Sciatic nerve (tissue), 2 donors: ENCODE measurements around the gene SMARCE1. TPM values are rescaled to one million over a fixed set of nuclear protein-coding genes. Genes with fewer than 3 reads are reported as not detected.

Source experiments
- ATAC-seq: fragments of 200-7000 bp; cut with Tn5 transposase; one replicate; pipeline ENCODE4 v1.9.1; 2020; ENCODE audit warnings: mild to moderate bottlenecking, moderate library complexity
- DNase-seq: peaks from one replicate; pipeline ENCODE4 v3.0.0-alpha.2; 2020; ENCODE audit warnings: low spot score
- intact Hi-C: fragments of 100-400 bp; cut with DNase I; formaldehyde crosslinking; loops from one replicate; pipeline ENCODE4 v1.14.2; 2022
- total RNA-seq: library from RNA; stranded (reverse); fragmentation: NEBNext Ultra II Directional; extraction: Animal tissue kit (Norgen Biotek cat#: 25700); gene quantifications from one replicate; pipeline ENCODE4 v1.2.1, GENCODE V29; 2021
- donor health status: DM: no; HTN: no; CAD: no.
- donor health status: DM: no; HTN: no; CAD: no.

Gene SMARCE1
- total RNA-seq, 1 donor from 2014 or later, result 115 TPM

GRCh38 chr17:40648384-40648968 is 858 bp upstream of the SMARCE1 start:
- DNase-seq, result no peak
- ATAC-seq, result peak; percentile 54
- intact Hi-C loops, result no loop called here

GRCh38 chr17:40646791-40647623 is 611 bp downstream of the SMARCE1 start:
- DNase-seq, result no peak
- no peak for ATAC-seq
- intact Hi-C loops, result no loop called here

- DNase-seq (no peak), ATAC-seq (no peak)
- intact Hi-C loops, result no loop called here
These were observed 1.7 kb downstream of the SMARCE1 start for GRCh38 chr17:40645943-40646342.

GRCh38 chr17:40645291-40645690 is 2.3 kb downstream of the SMARCE1 start:
- ATAC-seq (no peak), DNase-seq (no peak)
- intact Hi-C loops, result no loop called here

GRCh38 chr17:40637931-40638330 is 9.7 kb downstream of the SMARCE1 start:
- intact Hi-C loops, result no loop called here
- DNase-seq (no peak), ATAC-seq (no peak)

GRCh38 chr17:40633871-40634270 is 13.7 kb downstream of the SMARCE1 start:
- intact Hi-C loops, result no loop called here
- no peak for DNase-seq
- ATAC-seq, result no peak

GRCh38 chr17:40632216-40632615 is 15.4 kb downstream of the SMARCE1 start:
- ATAC-seq, result peak; percentile 62

GRCh38 chr17:40629842-40630241 is 17.8 kb downstream of the SMARCE1 start:
- intact Hi-C loops, result no loop called here
- DNase-seq (no peak), ATAC-seq (no peak)

More at GRCh38 chr17:40632216-40632615, 15.4 kb downstream of the SMARCE1 start:
- no peak for DNase-seq
- intact Hi-C loops, result no loop called here

- DNase-seq (no peak), ATAC-seq (no peak)
- intact Hi-C loops, result no loop called here
These were observed 22.3 kb downstream of the SMARCE1 start for GRCh38 chr17:40625311-40625710.

- intact Hi-C loops, result no loop called here
- DNase-seq (no peak), ATAC-seq (no peak)
These were observed 24.0 kb downstream of the SMARCE1 start for GRCh38 chr17:40623419-40624210.

- intact Hi-C loops, result no loop called here
- DNase-seq (no peak), ATAC-seq (no peak)
These were observed 25.1 kb downstream of the SMARCE1 start for GRCh38 chr17:40622509-40622928.

- peak; percentile 64 for ATAC-seq
- intact Hi-C loops, result no loop called here
These were observed 26.0 kb downstream of the SMARCE1 start for GRCh38 chr17:40621578-40621977.

GRCh38 chr17:40621019-40621418 is 26.6 kb downstream of the SMARCE1 start:
- intact Hi-C loops, result no loop called here
- ATAC-seq (peak; percentile 4), DNase-seq (no peak)

More at GRCh38 chr17:40621578-40621977, 26.0 kb downstream of the SMARCE1 start:
- no peak for DNase-seq

GRCh38 chr17:40618754-40619625 is 28.6 kb downstream of the SMARCE1 start:
- ATAC-seq, result no peak
- DNase-seq, result no peak
- intact Hi-C loops, result loop anchor here (10.0 kb wide), 1 partner anchor 176 kb away; the partner anchor contains the start of gene KRT28

GRCh38 chr17:40617678-40618240 is 29.9 kb downstream of the SMARCE1 start:
- ATAC-seq (peak; percentile 31), DNase-seq (no peak)
- intact Hi-C loops, result loop anchor here (10.0 kb wide), 1 partner anchor 177 kb away; the partner anchor contains the start of gene KRT28

GRCh38 chr17:40616592-40616991 is 31.0 kb downstream of the SMARCE1 start:
- ATAC-seq (no peak), DNase-seq (no peak)
- intact Hi-C loops, result loop anchor here (10.0 kb wide), 1 partner anchor 178 kb away; the partner anchor contains the start of gene KRT28

GRCh38 chr17:40615841-40616476 is 31.7 kb downstream of the SMARCE1 start:
- intact Hi-C loops, result loop anchor here (10.0 kb wide), 1 partner anchor 179 kb away; the partner anchor contains the start of gene KRT28
- ATAC-seq, result no peak
- peak; percentile 75 for DNase-seq
